WERI-Rb-1 (cell line): Measurements from ENCODE around the gene PLCL1.
A peak's percentile ranks its signal among the peaks of the same experiment; 100 is the strongest.

Experiments used
- DNase-seq: peaks from one replicate; pipeline ENCODE4 v3.0.0-alpha.2; 2020
- H3K27ac ChIP-seq: fragments of 250-450 bp; sonication (Bioruptor Pico); 2 replicates; pipeline ENCODE4 v1.5.1; 2020; ENCODE audit warnings: mild to moderate bottlenecking, moderate library complexity
- H3K27me3 ChIP-seq: fragments of 250-450 bp; sonication (Bioruptor Pico); 2 replicates; pipeline ENCODE4 v1.5.1; 2021; ENCODE audit warnings: mild to moderate bottlenecking, low read depth, moderate library complexity; ENCODE audit not compliant: insufficient read depth, severe bottlenecking
- H3K36me3 ChIP-seq: fragments of 250-450 bp; sonication (Bioruptor Pico); 2 replicates; pipeline ENCODE4 v1.5.1; 2020; ENCODE audit warnings: mild to moderate bottlenecking, moderate library complexity
- H3K4me3 ChIP-seq: 2 replicates; pipeline ENCODE4 v1.5.1; 2011; ENCODE audit warnings: low read depth, mild to moderate bottlenecking, control low read depth, low read length
- H3K9me3 ChIP-seq: fragments of 250-450 bp; sonication (Bioruptor Pico); 2 replicates; pipeline ENCODE4 v1.5.1; 2021; ENCODE audit warnings: mild to moderate bottlenecking, moderate library complexity; ENCODE audit not compliant: severe bottlenecking
- TF ChIP-seq, protein P1 (sequence below): IDR thresholded peaks from 2 replicates; pipeline ENCODE4 v1.5.1; 2011; ENCODE audit warnings: low read depth, mild to moderate bottlenecking, control low read depth, inconsistent platforms, low read length

PLCL1 gene

DNA sequence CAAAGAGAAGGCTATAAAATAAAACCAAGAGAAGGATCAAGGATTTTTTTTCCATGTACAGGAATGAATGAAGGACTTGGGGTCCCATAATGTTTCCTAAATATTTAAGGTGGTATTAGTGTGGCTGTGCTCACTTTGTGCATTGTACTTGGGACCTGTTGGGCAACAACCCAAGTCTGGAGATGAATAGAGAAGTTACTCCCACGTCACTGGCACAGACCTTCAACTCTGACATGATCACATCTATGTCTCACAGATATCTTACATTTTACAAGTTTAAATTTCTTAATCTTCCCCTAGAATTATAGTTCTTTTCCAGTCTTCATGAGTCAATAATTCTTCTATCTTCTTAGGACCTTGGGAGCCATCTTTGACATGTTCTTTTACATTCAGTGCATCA, 133.4 kb downstream of the PLCL1 start:
- Histone ChIP-seq H3K9me3 (no peaks in the 10 kb centered on the region), H3K36me3 (no peaks in the 10 kb centered on the region), H3K27ac (no peak overlapping the region), H3K27me3 (no peaks in the 10 kb centered on the region), H3K4me3 (no peak overlapping the region)
- TF ChIP-seq, protein P1, sequence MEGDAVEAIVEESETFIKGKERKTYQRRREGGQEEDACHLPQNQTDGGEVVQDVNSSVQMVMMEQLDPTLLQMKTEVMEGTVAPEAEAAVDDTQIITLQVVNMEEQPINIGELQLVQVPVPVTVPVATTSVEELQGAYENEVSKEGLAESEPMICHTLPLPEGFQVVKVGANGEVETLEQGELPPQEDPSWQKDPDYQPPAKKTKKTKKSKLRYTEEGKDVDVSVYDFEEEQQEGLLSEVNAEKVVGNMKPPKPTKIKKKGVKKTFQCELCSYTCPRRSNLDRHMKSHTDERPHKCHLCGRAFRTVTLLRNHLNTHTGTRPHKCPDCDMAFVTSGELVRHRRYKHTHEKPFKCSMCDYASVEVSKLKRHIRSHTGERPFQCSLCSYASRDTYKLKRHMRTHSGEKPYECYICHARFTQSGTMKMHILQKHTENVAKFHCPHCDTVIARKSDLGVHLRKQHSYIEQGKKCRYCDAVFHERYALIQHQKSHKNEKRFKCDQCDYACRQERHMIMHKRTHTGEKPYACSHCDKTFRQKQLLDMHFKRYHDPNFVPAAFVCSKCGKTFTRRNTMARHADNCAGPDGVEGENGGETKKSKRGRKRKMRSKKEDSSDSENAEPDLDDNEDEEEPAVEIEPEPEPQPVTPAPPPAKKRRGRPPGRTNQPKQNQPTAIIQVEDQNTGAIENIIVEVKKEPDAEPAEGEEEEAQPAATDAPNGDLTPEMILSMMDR: no peak
- no peak for DNase-seq

DNA sequence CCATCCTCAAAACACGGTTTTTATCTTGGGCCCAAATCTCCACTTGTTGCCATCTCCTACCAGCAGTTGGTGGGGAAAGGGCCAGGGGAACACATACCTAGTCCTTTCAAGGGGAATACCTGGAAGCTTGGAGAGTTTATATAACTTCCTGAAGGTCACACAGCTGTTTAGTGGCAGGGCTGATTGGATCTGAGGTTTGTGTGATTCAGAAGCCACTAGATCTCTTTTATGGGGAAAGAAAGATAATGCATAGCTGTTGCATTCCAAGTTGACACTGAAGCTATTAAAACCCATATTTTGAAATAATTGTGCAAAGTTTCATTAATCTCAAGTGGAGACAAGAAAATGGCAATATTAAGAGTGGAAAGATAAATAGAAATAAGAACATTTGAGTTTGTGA, 134.2 kb downstream of the PLCL1 start:
- no peak overlapping the region for H3K27ac ChIP-seq
- H3K4me3 ChIP-seq: no peak overlapping the region
- no peaks in the 10 kb centered on the region for H3K9me3 ChIP-seq
- DNase-seq: no peak
- TF ChIP-seq, protein P1: no peak
- no peaks in the 10 kb centered on the region for H3K36me3 ChIP-seq
- no peaks in the 10 kb centered on the region for H3K27me3 ChIP-seq

DNA sequence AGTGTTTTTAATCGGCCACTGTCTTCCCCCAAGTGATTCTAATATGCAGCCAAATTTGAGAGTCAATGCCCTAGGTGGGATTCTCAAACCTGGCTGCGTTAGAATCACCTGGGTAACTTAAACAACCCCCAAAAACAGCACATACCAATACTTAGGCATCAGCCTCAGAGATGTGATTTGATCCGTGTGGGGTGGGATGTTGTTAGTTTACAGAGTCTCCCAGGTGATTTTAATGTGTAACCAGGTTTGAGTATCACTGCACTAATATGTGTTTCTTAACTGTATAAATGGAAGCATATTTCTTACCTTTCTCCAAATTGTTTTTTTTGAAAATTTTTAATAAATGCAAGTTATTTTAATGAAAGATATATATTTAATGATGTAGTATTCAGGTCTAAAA, 135.4 kb downstream of the PLCL1 start:
- Histone ChIP-seq H3K27ac (no peak overlapping the region), H3K36me3 (no peaks in the 10 kb centered on the region), H3K27me3 (no peaks in the 10 kb centered on the region), H3K9me3 (no peaks in the 10 kb centered on the region), H3K4me3 (no peak overlapping the region)
- no peak for DNase-seq
- TF ChIP-seq, protein P1: no peak

DNA sequence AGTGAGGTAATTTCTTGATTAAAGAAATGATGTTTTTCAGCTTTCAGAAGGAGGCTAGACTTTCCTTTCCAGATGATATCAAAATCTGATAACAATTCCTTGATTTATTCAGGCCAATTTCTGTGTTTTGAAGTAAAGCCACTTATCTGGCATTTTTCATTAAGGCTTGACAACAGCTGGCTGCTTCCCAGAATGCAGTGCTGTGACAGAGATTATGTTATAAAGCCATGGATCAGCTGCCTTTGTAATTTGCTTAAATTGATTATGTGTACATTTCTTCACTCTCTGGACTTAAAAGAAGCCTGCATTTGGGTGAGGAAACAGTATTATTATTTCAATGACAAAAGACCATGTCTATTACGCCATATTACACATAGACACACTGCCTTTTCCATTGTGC, 136.0 kb downstream of the PLCL1 start:
- Histone ChIP-seq H3K9me3 (no peaks in the 10 kb centered on the region), H3K4me3 (no peak overlapping the region), H3K36me3 (no peaks in the 10 kb centered on the region), H3K27ac (no peak overlapping the region), H3K27me3 (no peaks in the 10 kb centered on the region)
- TF ChIP-seq, protein P1: no peak
- peak; percentile 20 for DNase-seq

DNA sequence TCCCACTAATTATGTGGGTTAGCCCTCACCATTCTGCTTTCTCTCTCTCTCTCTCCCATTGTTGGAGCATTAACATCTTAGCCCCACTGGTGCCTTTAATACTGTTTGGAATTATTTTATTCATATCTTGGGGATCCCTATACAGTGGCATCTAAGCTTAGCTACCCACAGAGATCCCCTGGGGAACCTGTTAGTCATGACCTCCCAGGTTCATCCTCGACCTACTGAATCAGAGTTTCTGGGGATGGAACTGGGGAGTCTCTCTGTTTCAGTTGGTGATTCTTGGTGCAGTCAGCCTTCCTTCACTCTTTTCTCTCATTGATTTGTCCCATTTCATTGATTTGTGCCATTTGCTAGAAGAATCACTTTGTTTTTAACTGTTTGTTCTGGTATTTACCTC, 137.3 kb downstream of the PLCL1 start:
- H3K27me3 ChIP-seq: no peaks in the 10 kb centered on the region
- H3K36me3 ChIP-seq: no peaks in the 10 kb centered on the region
- DNase-seq: no peak
- TF ChIP-seq, protein P1: no peak
- no peaks in the 10 kb centered on the region for H3K9me3 ChIP-seq
- H3K4me3 ChIP-seq: no peak overlapping the region
- H3K27ac ChIP-seq: no peak overlapping the region

DNA sequence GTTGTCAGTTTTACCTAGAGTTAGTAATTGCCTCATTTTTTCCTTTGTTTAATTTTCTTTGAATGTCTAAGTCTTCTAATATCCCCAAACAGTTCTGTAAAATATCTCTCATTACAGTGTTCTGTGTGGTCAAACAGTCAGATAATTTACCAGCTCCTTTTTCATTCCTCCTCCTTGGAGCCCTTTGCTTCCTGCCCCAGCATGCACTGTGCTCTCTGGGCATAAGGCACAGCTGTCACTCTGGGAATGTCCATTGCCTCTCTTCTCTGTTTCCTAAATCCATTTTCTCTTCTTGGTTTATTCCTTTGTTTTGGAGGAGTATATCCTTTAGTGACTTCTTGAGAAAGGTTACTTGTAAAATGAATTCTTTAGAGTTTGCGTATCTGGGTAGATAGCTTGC, 139.3 kb downstream of the PLCL1 start:
- H3K27ac ChIP-seq: no peak overlapping the region
- TF ChIP-seq, protein P1: no peak
- no peak overlapping the region for H3K4me3 ChIP-seq
- no peaks in the 10 kb centered on the region for H3K27me3 ChIP-seq
- no peaks in the 10 kb centered on the region for H3K36me3 ChIP-seq
- no peak for DNase-seq
- no peaks in the 10 kb centered on the region for H3K9me3 ChIP-seq
